MM.1S (cell line): Measurements from ENCODE around the gene SPATA19.

Experiments used
- DNase-seq: peaks from one replicate; pipeline ENCODE4 v3.0.0-alpha.2; 2015
- H2AFZ ChIP-seq: fragments of 300-600 bp; sonication (generic); 2 replicates; pipeline ENCODE4 v1.6.0; 2016; ENCODE audit warnings: antibody characterized with exemption, low read length
- H3F3A ChIP-seq: fragments of 300-600 bp; sonication (generic); 2 replicates; pipeline ENCODE4 v1.6.1; 2016; ENCODE audit warnings: mild to moderate bottlenecking, antibody characterized with exemption, low read length, moderate library complexity, mixed read lengths; ENCODE audit not compliant: insufficient read depth
- H3K27ac ChIP-seq: fragments of 300-600 bp; sonication (generic); 2 replicates; pipeline ENCODE4 v1.5.1; 2016; ENCODE audit warnings: mild to moderate bottlenecking, low read length
- H3K27me3 ChIP-seq: fragments of 300-600 bp; sonication (generic); replicated peaks from 2 replicates; pipeline ENCODE4 v1.6.0; 2016; ENCODE audit warnings: low read length; ENCODE audit not compliant: insufficient read depth
- H3K36me3 ChIP-seq: fragments of 300-600 bp; sonication (generic); replicated peaks from 2 replicates; pipeline ENCODE4 v1.6.1; 2016; ENCODE audit warnings: mild to moderate bottlenecking, low read length, mixed read lengths; ENCODE audit not compliant: insufficient read depth
- H3K4me1 ChIP-seq: fragments of 300-600 bp; sonication (generic); 2 replicates; pipeline ENCODE4 v1.6.1; 2016; ENCODE audit warnings: low read length, mixed read lengths
- H3K4me2 ChIP-seq: fragments of 300-600 bp; sonication (generic); 2 replicates; pipeline ENCODE4 v1.6.0; 2016; ENCODE audit warnings: low read depth, low read length
- H3K4me3 ChIP-seq: fragments of 300-600 bp; sonication (generic); 2 replicates; pipeline ENCODE4 v1.5.1; 2016; ENCODE audit warnings: low read length, mixed read lengths
- H3K79me2 ChIP-seq: fragments of 300-600 bp; sonication (generic); 2 replicates; pipeline ENCODE4 v1.6.1; 2016; ENCODE audit warnings: mixed run types, low read length, mixed read lengths
- H3K9ac ChIP-seq: fragments of 300-600 bp; sonication (generic); 2 replicates; pipeline ENCODE4 v1.6.1; 2016; ENCODE audit warnings: low read length, mixed read lengths
- H3K9me2 ChIP-seq: fragments of 300-600 bp; sonication (generic); replicated peaks from 2 replicates; pipeline ENCODE4 v1.6.1; 2016; ENCODE audit warnings: mild to moderate bottlenecking, low read length, mixed read lengths; ENCODE audit not compliant: insufficient read depth
- H3K9me3 ChIP-seq: fragments of 300-600 bp; sonication (generic); replicated peaks from 2 replicates; pipeline ENCODE4 v1.6.1; 2016; ENCODE audit warnings: mild to moderate bottlenecking, low read length, mixed read lengths; ENCODE audit not compliant: insufficient read depth
- H4K20me1 ChIP-seq: fragments of 300-600 bp; sonication (generic); 2 replicates; pipeline ENCODE4 v1.6.1; 2016; ENCODE audit warnings: mild to moderate bottlenecking, low read length, moderate library complexity, mixed read lengths; ENCODE audit not compliant: insufficient read depth
- CTCF ChIP-seq: fragments of 300-600 bp; sonication (generic); IDR thresholded peaks from 2 replicates; pipeline ENCODE4 v1.5.1; 2016; ENCODE audit warnings: antibody characterized with exemption, low read length, mixed read lengths
- EZH2 ChIP-seq: fragments of 300-600 bp; sonication (generic); optimal IDR thresholded peaks from 2 replicates; pipeline ENCODE3; 2017; ENCODE audit warnings: low read depth, mild to moderate bottlenecking, antibody characterized with exemption, low read length, mixed read lengths
- EZH2phosphoT487 ChIP-seq: fragments of 300-600 bp; sonication (generic); IDR thresholded peaks from 2 replicates; pipeline ENCODE4 v1.6.1; 2018; ENCODE audit warnings: antibody characterized with exemption, low read length

Gene SPATA19

GRCh38 chr11:133794205-133794604 lies 51.1 kb downstream of the SPATA19 start:
- Histone ChIP-seq H4K20me1 (no peaks in the 10 kb centered on the region), H3K79me2 (no peaks in the 10 kb centered on the region), H3K4me1 (no peaks in the 10 kb centered on the region), H3K27ac (no peak overlapping the region), H3K9me3 (no peaks in the 10 kb centered on the region), H3K36me3 (no peaks in the 10 kb centered on the region), H3K9me2 (no peaks in the 10 kb centered on the region), H3K4me3 (no peak overlapping the region), H3K4me2 (no peak overlapping the region), H3K27me3 (no peaks in the 10 kb centered on the region), H3F3A (no peaks in the 10 kb centered on the region), H3K9ac (no peak overlapping the region), H2AFZ (no peak overlapping the region)
- DNase-seq = no peak
- TF ChIP-seq EZH2 = no peak

- no peaks in the 10 kb centered on the region for H3K4me1 ChIP-seq
- no peaks in the 10 kb centered on the region for H3F3A ChIP-seq
- no peak overlapping the region for H3K27ac ChIP-seq
- H2AFZ ChIP-seq = no peak overlapping the region
- H3K4me2 ChIP-seq = no peak overlapping the region
- no peaks in the 10 kb centered on the region for H3K9me3 ChIP-seq
- no peak for TF ChIP-seq EZH2
- no peak for TF ChIP-seq CTCF
- no peak for TF ChIP-seq EZH2phosphoT487
- H3K79me2 ChIP-seq = no peaks in the 10 kb centered on the region
- H3K27me3 ChIP-seq = no peaks in the 10 kb centered on the region
- H3K9ac ChIP-seq = no peak overlapping the region
- H3K36me3 ChIP-seq = no peaks in the 10 kb centered on the region
- H3K4me3 ChIP-seq = no peak overlapping the region
- no peak for DNase-seq
- H4K20me1 ChIP-seq = no peaks in the 10 kb centered on the region
- no peaks in the 10 kb centered on the region for H3K9me2 ChIP-seq
Observed at GRCh38 chr11:133793271-133794035, 51.9 kb downstream of the SPATA19 start.

- no peak for DNase-seq
- no peaks in the 10 kb centered on the region for H3K79me2 ChIP-seq
- no peak overlapping the region for H3K4me3 ChIP-seq
- no peaks in the 10 kb centered on the region for H3K36me3 ChIP-seq
- H3K9ac ChIP-seq = no peak overlapping the region
- no peaks in the 10 kb centered on the region for H3F3A ChIP-seq
- H3K4me2 ChIP-seq = no peak overlapping the region
- no peaks in the 10 kb centered on the region for H3K9me3 ChIP-seq
- H3K27me3 ChIP-seq = no peaks in the 10 kb centered on the region
- H3K9me2 ChIP-seq = no peaks in the 10 kb centered on the region
- H3K27ac ChIP-seq = no peak overlapping the region
- no peak overlapping the region for H2AFZ ChIP-seq
- TF ChIP-seq EZH2 = no peak
- no peak for TF ChIP-seq CTCF
- no peak for TF ChIP-seq EZH2phosphoT487
- no peaks in the 10 kb centered on the region for H3K4me1 ChIP-seq
- H4K20me1 ChIP-seq = no peaks in the 10 kb centered on the region
Observed at GRCh38 chr11:133790995-133791394, 54.3 kb downstream of the SPATA19 start.
